NCI-H146 treated with DMSO at 0.1 percent for 48 hours (cell line): Measurements from ENCODE around the gene PWP2.
"Not testable (repeated sequence)": the region's sequence is repeated elsewhere in the genome, so short reads cannot be mapped to it uniquely, and the experiment has no call there.

Experiments
- DNase-seq: peaks from one replicate; lab custom pipeline; 2025; ENCODE audit not compliant: unreplicated experiment; lab: John Stamatoyannopoulos, UW

The PWP2 gene

DNA sequence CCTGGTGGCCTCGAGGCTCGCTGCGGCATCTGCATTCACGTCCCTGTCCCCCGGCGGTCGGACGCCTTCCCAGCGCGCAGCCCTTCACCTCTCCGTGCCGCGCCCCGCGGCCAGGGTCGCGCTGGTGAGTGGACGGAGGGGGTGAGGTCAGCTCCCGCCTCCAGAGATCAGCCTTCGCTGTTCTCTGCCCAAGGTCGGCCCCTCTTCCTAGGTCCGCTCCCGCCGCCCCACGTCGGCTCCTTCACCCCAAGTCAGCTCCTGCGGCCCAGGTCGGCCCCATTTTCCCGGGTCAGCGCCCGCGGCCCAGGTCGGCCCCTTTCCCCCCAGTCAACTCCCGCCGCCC lies 26.5 kb downstream of the PWP2 start:
- DNase-seq: not testable (repeated sequence)

- not testable (repeated sequence) for DNase-seq
Measured at GRCh38 chr21:44134732-44135131, 27.5 kb downstream of the PWP2 start.

DNA sequence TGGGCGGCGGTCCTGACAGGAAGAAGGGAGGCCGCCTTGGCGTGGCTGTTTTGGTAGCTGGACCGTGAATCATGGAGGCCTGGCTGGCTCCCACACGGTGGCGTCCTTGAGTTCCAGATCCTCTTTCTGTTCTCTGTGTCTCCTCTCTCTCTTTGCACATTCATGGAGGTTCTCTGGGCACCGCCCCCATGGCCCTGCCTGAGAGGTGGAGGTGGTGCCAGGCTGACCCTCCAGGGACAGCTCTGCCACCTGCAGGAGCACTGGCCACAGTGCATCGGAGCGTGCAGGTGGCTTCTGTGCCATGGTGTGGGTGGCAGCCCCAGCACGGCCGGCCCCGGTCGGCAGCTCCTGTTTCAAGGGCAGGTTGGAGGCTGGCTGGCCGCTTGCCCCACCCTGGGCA lies 30.8 kb downstream of the PWP2 start:
- DNase-seq: not testable (repeated sequence)

- DNase-seq: not testable (repeated sequence)
Measured at GRCh38 chr21:44139787-44140551, 32.8 kb downstream of the PWP2 start.

DNA sequence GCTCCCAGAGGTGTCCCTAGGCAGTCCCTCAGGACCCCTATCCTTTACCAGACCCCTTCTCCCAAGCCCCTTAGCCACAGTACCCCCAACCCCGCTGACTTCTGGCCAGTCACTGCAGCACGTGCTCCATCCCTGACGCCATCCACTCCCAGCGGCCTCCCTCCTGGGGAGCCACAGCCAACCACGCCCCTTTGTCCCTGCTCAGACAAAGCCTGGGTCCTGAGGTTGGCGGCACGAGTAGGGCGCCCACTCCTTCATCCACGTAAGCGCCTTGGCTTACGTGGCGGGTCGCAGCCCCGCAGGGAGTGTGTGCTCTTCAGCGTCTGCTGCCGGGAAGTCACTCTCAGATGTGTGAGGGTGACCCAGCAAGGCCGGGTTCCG lies 33.3 kb downstream of the PWP2 start:
- DNase-seq: not testable (repeated sequence)

DNA sequence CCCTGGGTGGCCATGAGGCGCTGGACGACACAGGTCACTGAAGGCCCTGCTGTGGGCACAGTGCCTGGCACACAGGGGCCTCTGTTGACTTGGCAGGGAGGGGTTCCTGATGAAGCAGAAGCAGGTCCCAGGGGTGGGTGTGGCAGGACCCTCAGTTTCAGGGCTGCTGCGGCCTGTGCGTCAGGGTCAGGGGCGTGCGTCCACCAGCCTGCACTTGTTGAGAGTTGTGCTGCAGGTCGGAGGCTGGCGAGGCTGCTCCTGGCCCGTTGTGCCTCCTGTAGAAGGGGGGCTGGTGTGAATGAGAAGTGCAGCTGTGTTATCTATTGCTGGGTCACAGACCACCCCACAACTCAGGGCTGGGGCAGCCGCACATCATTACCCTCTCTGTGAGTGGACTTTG lies 35.3 kb downstream of the PWP2 start:
- not testable (repeated sequence) for DNase-seq

GRCh38 chr21:44143380-44143779 lies 36.2 kb downstream of the PWP2 start:
- DNase-seq: not testable (repeated sequence)

DNA sequence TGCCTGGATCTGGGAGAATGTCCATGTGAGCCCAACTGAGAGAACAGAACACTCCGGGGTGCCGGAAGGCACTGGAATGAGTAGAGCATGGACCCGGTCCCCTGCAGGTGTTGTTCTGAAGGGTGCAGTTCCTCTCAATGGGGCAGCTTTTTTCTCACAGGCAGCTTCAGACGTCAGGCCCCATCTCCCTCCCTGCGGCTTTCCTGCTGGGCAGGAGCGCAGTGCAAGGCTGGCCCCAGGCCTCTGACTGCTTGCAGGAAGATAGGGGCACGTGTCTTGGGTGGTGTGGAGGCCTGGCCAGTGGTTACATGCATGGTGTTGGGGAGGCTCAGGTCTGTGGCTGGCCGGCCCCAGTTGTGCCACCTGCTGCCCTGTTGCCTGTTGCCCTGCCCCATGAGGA lies 36.8 kb downstream of the PWP2 start:
- DNase-seq: not testable (repeated sequence)

GRCh38 chr21:44144784-44145602 lies 37.8 kb downstream of the PWP2 start:
- DNase-seq: not testable (repeated sequence)

DNA sequence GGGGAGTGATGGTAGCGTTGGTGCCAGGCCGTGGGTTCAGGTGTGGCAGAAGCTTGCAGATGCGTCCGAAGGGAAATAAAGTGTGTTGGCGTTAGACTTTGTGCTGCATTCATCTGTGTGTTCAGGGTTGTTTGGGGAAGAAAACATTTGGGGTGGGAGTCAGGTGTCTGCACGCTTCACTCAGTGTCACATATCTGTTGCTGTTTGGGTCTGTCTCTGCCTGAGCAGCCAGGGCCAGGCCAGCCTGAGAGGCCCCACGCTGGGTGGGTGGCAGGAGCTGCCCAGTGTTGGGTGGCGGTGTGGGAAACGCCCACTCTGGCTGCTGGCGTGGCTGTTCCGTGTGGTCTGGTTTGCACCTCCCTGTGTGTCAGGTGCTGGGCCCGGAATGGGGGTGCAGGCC lies 38.4 kb downstream of the PWP2 start:
- not testable (repeated sequence) for DNase-seq

DNA sequence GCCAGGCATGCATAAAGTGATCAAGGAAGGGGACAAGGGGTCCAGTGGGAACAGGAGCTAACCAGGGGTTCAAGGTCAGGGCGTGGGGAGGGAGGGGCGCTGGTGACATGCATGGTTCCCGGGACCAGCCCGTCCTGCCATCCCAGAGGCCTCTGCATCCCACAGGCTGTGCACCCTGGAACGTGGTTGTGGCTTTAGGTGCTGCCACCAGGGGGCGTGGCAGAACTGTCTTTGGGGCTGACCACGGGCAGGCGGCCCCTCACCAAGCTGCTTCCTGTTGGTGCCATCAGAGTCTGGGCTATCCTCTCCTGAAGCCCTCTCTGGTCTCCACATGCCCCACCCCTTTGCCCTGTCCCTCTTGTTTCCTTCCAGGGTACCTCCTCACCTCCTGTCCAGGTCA lies 39.9 kb downstream of the PWP2 start:
- DNase-seq: not testable (repeated sequence)

DNA sequence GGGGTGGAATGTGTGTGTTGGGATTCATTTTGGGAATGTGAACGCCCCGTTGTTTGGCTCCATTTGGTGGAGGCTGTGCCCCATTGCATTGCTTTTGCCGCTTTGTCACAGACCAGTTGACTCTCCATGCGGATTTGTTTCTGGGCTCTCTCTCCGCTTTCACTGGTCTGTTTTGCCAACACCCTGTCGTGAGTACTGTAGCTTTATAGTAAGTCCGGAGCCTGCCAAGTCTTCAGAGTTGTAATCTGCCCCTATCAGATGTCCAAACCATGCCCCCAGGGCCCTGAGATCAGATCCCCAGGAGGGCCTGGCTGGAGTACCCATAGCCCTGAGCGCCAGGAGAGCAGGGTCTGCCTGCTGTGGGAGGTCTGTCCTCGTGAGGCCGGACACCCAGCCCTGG lies 43.1 kb downstream of the PWP2 start:
- DNase-seq: not testable (repeated sequence)

DNA sequence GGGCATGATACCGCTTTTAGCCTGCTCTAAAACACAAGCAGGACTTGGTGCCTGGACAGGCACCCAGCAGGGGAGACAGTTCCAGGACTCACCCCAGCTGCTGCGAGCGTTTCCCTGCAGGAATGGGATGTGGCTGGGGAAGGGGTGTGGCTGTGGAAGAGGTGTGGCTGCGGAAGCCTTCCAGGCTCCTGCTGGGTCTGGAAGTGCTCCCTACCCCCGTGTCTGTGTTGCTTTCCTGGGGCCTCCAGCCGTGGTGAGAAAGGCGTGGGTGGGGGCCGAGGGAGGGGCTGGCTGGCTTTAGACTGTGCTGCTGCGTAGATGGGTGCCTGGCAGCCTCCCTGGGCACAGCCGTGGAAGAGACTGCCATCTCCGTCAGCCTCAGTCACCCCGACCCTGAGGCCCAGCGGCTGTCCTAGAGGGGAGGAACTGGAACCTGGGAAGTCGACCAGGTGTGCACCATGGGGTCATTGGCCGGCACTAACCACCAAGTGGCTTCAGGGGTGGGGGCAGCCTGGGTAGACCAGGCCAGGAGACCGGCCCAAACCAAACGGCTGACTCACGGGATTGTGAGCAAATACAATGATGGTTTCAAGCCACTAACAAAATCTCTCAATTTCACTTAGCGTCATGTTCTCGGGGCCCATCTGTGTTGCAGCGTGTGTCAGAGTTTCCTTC lies 46.2 kb downstream of the PWP2 start:
- DNase-seq: not testable (repeated sequence)

- not testable (repeated sequence) for DNase-seq
Measured at GRCh38 chr21:44153889-44154228, 46.7 kb downstream of the PWP2 start.

DNA sequence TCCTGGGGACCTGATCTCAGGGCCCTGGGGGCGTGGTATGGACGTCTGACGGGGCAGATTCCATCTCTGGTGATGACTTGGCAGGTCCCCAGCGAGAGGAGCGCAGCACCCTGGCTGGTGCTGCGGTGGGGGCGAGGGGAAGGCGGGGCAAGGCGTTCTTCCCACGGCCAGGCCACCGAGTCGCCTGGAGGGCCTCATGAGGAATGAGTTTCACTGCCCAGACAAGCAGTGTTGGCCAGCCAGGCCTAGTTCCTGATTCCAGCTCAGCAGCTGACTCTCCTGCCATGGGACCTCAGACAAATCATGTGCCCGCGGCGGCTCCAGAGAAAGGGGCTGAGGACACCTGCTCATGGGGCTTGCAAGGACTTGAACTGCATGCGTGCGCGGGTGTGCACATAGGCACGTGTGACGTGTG lies 47.6 kb downstream of the PWP2 start:
- DNase-seq: not testable (repeated sequence)

DNA sequence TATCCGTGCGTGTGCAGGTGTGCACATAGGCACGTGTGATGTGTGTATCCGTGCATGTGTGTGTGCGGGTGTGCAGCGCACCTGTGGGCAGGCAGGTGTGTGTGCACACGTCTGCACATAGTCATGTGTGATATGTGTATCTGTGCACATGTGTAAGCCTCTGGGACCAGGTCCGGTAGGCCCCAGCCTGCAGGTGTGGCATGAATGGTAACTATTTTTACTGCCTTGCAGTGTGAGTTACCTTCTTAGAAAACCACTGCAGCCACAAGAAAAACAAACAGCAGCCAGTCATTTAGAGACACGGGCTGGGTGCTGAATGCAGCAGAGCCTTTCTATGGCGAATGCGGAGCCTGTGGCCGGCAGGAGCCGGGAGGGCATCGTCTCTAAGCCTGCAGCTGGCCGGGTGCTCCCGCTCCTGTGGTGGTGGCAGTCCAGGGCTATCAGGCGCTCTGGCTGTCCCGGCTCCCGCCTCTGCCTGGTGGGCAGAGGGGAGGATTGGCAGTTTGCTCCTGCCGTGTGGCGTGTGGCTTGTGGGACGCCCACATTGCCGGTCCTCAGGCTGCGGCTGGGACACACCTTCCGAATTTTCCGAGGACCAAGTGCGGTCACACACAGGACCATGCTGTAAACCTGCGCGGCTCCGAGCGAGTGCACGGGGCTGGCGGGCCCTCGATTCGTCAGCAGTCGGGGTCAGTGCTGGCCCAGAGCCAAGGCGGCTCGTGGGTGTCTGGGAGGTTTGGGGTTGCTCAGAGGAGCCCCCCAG lies 48.2 kb downstream of the PWP2 start:
- not testable (repeated sequence) for DNase-seq

DNA sequence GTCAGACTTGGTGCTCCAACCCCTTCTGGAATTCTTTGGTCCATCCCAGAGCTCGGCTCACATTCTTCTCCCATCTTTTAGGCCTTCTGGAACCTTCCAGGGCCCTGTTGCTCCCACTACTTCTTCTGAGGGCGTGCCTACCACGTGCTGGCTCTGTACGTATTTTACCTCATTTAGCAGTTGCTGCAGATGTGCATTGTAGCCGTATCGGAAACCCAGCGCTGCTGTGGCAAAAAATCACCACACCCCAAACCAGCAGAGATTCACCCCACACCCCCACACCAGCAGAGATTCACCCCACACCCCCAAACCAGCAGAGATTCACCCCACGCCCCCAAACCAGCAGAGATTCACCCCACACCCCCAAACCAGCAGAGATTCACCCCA lies 48.8 kb downstream of the PWP2 start:
- DNase-seq: not testable (repeated sequence)

- not testable (repeated sequence) for DNase-seq
Measured at GRCh38 chr21:44157439-44158081, 50.4 kb downstream of the PWP2 start.

DNA sequence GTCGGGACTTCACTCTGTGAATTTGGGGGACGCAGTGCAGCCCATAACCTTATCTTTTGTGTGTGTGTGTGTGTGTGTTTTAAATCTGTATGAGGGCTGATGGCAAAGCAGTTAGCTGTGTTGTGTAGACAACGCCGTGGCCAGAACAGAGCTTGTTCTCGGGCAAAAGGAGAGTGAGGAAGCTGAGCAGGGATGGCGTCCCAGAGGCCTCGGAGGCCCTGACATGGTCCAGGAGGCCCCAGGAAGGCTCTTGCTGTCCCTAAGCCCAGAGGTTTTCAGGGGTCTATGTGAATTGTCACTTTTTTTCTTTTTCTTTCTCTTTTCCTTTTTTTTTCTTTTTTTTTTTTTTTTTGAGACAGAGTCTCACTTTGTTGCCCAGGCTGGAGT lies 50.9 kb downstream of the PWP2 start:
- DNase-seq: not testable (repeated sequence)
